ENCODE results near the gene ARVCF. TPM values are rescaled to one million over a fixed set of nuclear protein-coding genes. Genes with fewer than 3 reads are reported as not detected.
A peak's percentile ranks its signal among the peaks of the same experiment; 100 is the strongest.

Gene ARVCF
- total RNA-seq, 4 donors from 2014 or later: 32.5 to 61.5 (median 39.5) TPM

- TF ChIP-seq POLR2A (IDR thresholded peaks at IDR 0.05) (no peak), CTCF (IDR thresholded peaks at IDR 0.05) (no peak), POLR2AphosphoS5 (IDR thresholded peaks at IDR 0.05) (no peak), EP300 (IDR thresholded peaks at IDR 0.05) (no peak)
- Histone ChIP-seq H3K27me3 (no peaks in the 10 kb centered on the region), H3K4me3 (no peak overlapping the region), H3K27ac (peak overlapping the region in 3 of 4 donors; percentile 71 to 79 (median 74)), H3K4me1 (peaks cover 0 to 79% (median 36%) of the 10 kb centered on the region in 3 donors), H3K9me3 (no peaks in the 10 kb centered on the region), H3K36me3 (no peaks in the 10 kb centered on the region)
- WGBS, 2 donors (ENCODE audit: low coverage in 1 of 2): 40% methylated on average over 2 of the region's 6 CpGs; no CpG with 5 or more reads in 1 of the 2 donors
- ATAC-seq: no peak
Observed at GRCh38 chr22:19992921-19993355, 23.7 kb downstream of the ARVCF start.

- Histone ChIP-seq H3K4me1 (peaks cover 0 to 79% (median 36%) of the 10 kb centered on the region in 3 donors), H3K9me3 (no peaks in the 10 kb centered on the region), H3K27ac (peak overlapping the region in 3 of 4 donors; percentile 71 to 79 (median 74)), H3K4me3 (no peak overlapping the region), H3K36me3 (no peaks in the 10 kb centered on the region), H3K27me3 (no peaks in the 10 kb centered on the region)
- WGBS, 2 donors (ENCODE audit: low coverage in 1 of 2): no CpG with 5 or more reads among the region's 7 CpGs
- no peak for TF ChIP-seq CTCF (IDR thresholded peaks at IDR 0.05)
- no peak for TF ChIP-seq POLR2AphosphoS5 (IDR thresholded peaks at IDR 0.05)
- no peak for TF ChIP-seq EP300 (IDR thresholded peaks at IDR 0.05)
- no peak for TF ChIP-seq POLR2A (IDR thresholded peaks at IDR 0.05)
- ATAC-seq: no peak
Observed at GRCh38 chr22:19992481-19992911, 24.1 kb downstream of the ARVCF start.

GRCh38 chr22:19991645-19992451, 24.8 kb downstream of the ARVCF start:
- no peak for ATAC-seq
- Histone ChIP-seq H3K4me1 (peaks cover 0 to 76% (median 36%) of the 10 kb centered on the region in 3 donors), H3K36me3 (no peaks in the 10 kb centered on the region), H3K9me3 (no peaks in the 10 kb centered on the region), H3K27ac (peak overlapping the region; percentile 8 to 79 (median 72)), H3K4me3 (no peak overlapping the region), H3K27me3 (no peaks in the 10 kb centered on the region)
- 60 to 86% methylated on average over 1 of the region's 23 CpGs for WGBS, 2 donors (ENCODE audit: low coverage in 1 of 2)
- TF ChIP-seq CTCF (IDR thresholded peaks at IDR 0.05): no peak
- TF ChIP-seq POLR2A (IDR thresholded peaks at IDR 0.05): no peak
- no peak for TF ChIP-seq EP300 (IDR thresholded peaks at IDR 0.05)
- no peak for TF ChIP-seq POLR2AphosphoS5 (IDR thresholded peaks at IDR 0.05)

GRCh38 chr22:19991395-19991644, 25.3 kb downstream of the ARVCF start:
- Histone ChIP-seq H3K27ac (peak overlapping the region; percentile 8 to 79 (median 72)), H3K27me3 (no peaks in the 10 kb centered on the region), H3K4me3 (no peak overlapping the region), H3K4me1 (peaks cover 0 to 76% (median 32%) of the 10 kb centered on the region in 3 donors), H3K9me3 (no peaks in the 10 kb centered on the region), H3K36me3 (no peaks in the 10 kb centered on the region)
- no peak for ATAC-seq
- TF ChIP-seq POLR2AphosphoS5 (IDR thresholded peaks at IDR 0.05) (no peak), EP300 (IDR thresholded peaks at IDR 0.05) (no peak), CTCF (IDR thresholded peaks at IDR 0.05) (no peak), POLR2A (IDR thresholded peaks at IDR 0.05) (no peak)

Measured in gastroesophageal sphincter (tissue), 4 donors.